Measurements from ENCODE around the gene RSBN1. TPM values are rescaled to one million over a fixed set of nuclear protein-coding genes. Genes with fewer than 3 reads are reported as not detected.

Gene RSBN1
- total and polyA plus RNA-seq, 12 donors, result 2.1 to 13.9 (median 11.3) TPM

DNA sequence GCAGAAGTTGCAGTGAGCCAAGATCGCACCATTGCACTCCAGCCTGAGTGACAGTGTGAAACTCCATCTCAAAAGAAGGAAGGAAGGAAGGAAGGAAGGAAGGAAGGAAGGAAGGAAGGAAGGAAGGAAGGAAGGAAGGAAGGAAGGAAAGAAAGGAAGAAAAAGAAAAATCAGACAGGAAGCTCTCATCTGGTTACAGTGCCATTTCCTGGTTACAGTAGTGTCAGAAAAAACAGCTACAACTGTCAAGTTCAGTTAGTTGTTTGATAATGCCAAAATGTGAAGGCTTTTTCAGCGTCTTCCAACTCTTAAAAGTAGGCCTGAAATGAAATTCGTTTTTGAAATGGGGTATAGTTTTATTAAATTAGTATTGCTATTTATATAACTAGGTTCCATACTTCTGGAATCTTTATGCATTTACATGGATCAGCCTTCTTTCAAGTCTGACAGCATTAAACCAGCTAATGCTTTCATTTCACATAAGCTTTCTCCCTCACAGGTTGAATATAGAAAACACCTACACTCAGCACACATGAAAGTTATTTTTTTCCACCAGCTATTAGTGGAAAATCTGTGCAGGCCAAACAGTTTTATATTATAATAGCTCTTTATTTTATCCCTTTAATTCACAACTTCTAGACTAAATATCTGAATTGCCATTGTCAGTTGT lies 38.0 kb upstream of the RSBN1 start:
- WGBS, 2 donors, result 66 to 77% methylated on average over 3 of the region's 3 CpGs
- no peaks in the 10 kb centered on the region for H3K27me3 ChIP-seq
- no peak overlapping the region for H3K4me3 ChIP-seq
- no peak overlapping the region for H3K27ac ChIP-seq
- peaks cover 0 to 4% (median 0%) of the 10 kb centered on the region in 9 donors for H3K4me1 ChIP-seq
- no peak for ATAC-seq
- DNase-seq, result no peak
- H3K9me3 ChIP-seq, result peaks cover 0 to 10% (median 0%) of the 10 kb centered on the region in 11 donors
- H3K36me3 ChIP-seq, result peaks cover 0 to 28% (median 0%) of the 10 kb centered on the region in 9 donors
- TF ChIP-seq CTCF (IDR thresholded peaks at IDR 0.05), result no peak
- intact Hi-C loops (cut with DNase I), result no loop called here

DNA sequence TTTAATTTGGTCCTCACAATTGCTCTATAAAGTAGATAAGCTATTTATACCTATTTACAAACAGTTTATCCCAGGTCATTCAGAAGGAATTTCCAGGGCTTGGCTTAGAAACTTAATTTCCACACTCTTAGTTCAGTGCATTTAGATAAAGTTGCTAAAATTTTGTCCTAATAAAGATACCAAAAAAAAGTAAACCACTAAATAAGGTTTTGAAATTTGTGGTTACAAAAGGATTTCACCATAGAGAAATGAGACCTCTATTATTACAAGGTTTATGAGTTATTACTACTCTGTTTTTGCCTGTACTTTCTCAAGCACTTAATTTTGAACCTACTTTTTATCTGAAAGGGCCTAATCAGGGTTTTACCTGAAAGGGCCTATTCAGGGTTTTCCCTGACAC lies 36.8 kb upstream of the RSBN1 start:
- ATAC-seq, result no peak
- intact Hi-C loops (cut with DNase I), result loop anchor here in 1 of 10 donors (10.0 kb wide), 1 partner anchor 356 kb away; no protein-coding TSS in a partner anchor
- Histone ChIP-seq H3K27me3 (no peaks in the 10 kb centered on the region), H3K27ac (no peak overlapping the region), H3K36me3 (peaks cover 0 to 36% (median 0%) of the 10 kb centered on the region in 9 donors), H3K9me3 (peaks cover 0 to 10% (median 0%) of the 10 kb centered on the region in 11 donors), H3K4me3 (no peak overlapping the region), H3K4me1 (peaks cover 0 to 4% (median 0%) of the 10 kb centered on the region in 9 donors)
- DNase-seq, result no peak
- no peak for TF ChIP-seq CTCF (IDR thresholded peaks at IDR 0.05)

- Histone ChIP-seq H3K27ac (no peak overlapping the region), H3K9me3 (peaks cover 0 to 10% (median 0%) of the 10 kb centered on the region in 11 donors), H3K27me3 (no peaks in the 10 kb centered on the region), H3K36me3 (peaks cover 0 to 45% (median 0%) of the 10 kb centered on the region in 9 donors), H3K4me3 (no peak overlapping the region), H3K4me1 (peaks cover 0 to 4% (median 0%) of the 10 kb centered on the region in 9 donors)
- intact Hi-C loops (cut with DNase I), result loop anchor here in 1 of 10 donors (10.0 kb wide), 1 partner anchor 358 kb away; no protein-coding TSS in a partner anchor
- DNase-seq (no peak), ATAC-seq (no peak)
- 65 to 71% methylated on average over 2 of the region's 2 CpGs for WGBS, 2 donors
- TF ChIP-seq CTCF (IDR thresholded peaks at IDR 0.05), result no peak
Observed at GRCh38 chr1:113846391-113847035, 34.2 kb upstream of the RSBN1 start.

DNA sequence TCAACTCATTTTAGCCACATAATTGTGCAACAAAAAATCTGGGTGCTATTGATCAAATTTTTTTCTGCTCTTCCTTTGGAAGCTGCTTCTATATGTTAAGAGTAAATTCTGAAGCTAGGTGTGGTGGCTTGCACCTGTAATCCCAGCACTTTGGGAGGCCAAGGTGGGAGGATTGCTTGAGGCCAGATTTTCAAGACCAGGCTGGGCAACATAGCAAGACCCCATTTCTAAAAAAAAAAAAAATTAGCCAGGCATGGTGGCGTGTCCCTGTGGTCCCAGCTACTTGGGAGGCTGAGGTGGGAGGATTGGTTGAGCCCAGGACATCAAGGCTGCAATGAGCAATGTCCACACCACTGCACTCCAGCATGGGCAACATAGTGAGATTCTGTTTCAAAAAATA lies 24.3 kb upstream of the RSBN1 start:
- no peak for TF ChIP-seq CTCF (IDR thresholded peaks at IDR 0.05)
- intact Hi-C loops (cut with DNase I), result loop anchor here (5.0 to 10.0 kb wide), 9 partner anchors 66 to 458 kb away; partner anchors contain the start of genes DCLRE1B (in 5 of the 10), AP4B1 (in 3 of the 10) and OLFML3 (in 2 of the 10)
- DNase-seq (no peak), ATAC-seq (no peak)
- WGBS, 2 donors, result 100% methylated on average over 1 of the region's 1 CpG
- Histone ChIP-seq H3K4me1 (peaks cover 0 to 4% (median 0%) of the 10 kb centered on the region in 9 donors), H3K36me3 (peaks cover 0 to 40% (median 0%) of the 10 kb centered on the region in 9 donors), H3K27ac (no peak overlapping the region), H3K27me3 (peaks cover 0 to 3% (median 0%) of the 10 kb centered on the region in 7 donors), H3K9me3 (no peaks in the 10 kb centered on the region), H3K4me3 (no peak overlapping the region)
